ENCODE data around the gene CPHXL.

CPHXL gene

DNA sequence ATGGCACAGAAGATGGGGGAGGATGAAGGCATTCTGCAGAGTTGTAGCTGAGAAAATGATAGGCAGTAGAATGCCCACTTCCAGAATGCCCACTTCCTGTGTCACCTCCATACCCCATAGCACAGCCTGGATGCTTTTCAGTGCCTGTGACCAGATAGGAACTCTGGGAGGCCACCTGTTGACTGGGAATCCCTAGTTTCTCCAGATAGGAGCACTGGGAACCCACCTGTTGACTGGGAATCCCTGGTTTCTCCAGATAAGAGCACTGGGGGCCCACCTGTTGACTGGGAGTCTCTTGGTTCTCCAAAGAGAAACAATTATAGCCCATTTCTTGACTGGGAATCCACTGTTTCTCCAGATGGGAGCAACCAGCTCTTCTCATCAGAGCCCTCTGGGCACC lies 11.6 kb downstream of the CPHXL start:
- ATAC-seq, result no peak
- TF ChIP-seq, protein P1, sequence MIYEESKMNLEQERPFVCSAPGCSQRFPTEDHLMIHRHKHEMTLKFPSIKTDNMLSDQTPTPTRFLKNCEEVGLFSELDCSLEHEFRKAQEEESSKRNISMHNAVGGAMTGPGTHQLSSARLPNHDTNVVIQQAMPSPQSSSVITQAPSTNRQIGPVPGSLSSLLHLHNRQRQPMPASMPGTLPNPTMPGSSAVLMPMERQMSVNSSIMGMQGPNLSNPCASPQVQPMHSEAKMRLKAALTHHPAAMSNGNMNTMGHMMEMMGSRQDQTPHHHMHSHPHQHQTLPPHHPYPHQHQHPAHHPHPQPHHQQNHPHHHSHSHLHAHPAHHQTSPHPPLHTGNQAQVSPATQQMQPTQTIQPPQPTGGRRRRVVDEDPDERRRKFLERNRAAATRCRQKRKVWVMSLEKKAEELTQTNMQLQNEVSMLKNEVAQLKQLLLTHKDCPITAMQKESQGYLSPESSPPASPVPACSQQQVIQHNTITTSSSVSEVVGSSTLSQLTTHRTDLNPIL (CRISPR knock-in tag; IDR thresholded peaks at IDR 0.05; ENCODE audit: low read depth), result no peak
- no peak for TF ChIP-seq TOX (CRISPR knock-in tag; IDR thresholded peaks at IDR 0.05; ENCODE audit: borderline replicate concordance)
- TF ChIP-seq CSDC2 (CRISPR knock-in tag; IDR thresholded peaks at IDR 0.05), result no peak
- no peak for TF ChIP-seq ESRRG (CRISPR knock-in tag; IDR thresholded peaks at IDR 0.05)
- no peak for TF ChIP-seq PPARA (CRISPR knock-in tag; IDR thresholded peaks at IDR 0.05; ENCODE audit: borderline replicate concordance)
- no peak for TF ChIP-seq ARNTL (CRISPR knock-in tag; IDR thresholded peaks at IDR 0.05; ENCODE audit: borderline replicate concordance, low read depth)
- no peak for TF ChIP-seq ZFP30 (CRISPR knock-in tag; IDR thresholded peaks at IDR 0.05)
- TF ChIP-seq ZNF565 (CRISPR knock-in tag; conservative IDR thresholded peaks at IDR 0.05; ENCODE audit: low read depth), result no peak
- TF ChIP-seq ZNF8 (CRISPR knock-in tag; IDR thresholded peaks at IDR 0.05), result no peak
- TF ChIP-seq CSRNP3 (CRISPR knock-in tag; IDR thresholded peaks at IDR 0.05), result no peak
- TF ChIP-seq BACH2 (CRISPR knock-in tag; IDR thresholded peaks at IDR 0.05; ENCODE audit: borderline replicate concordance), result no peak
- TF ChIP-seq TSHZ2 (CRISPR knock-in tag; IDR thresholded peaks at IDR 0.05), result no peak
- TF ChIP-seq TCF4 (CRISPR knock-in tag; IDR thresholded peaks at IDR 0.05; ENCODE audit: borderline replicate concordance), result no peak
- no peak for TF ChIP-seq ZC3H10 (CRISPR knock-in tag; IDR thresholded peaks at IDR 0.05)
- TF ChIP-seq PATZ1 (CRISPR knock-in tag; IDR thresholded peaks at IDR 0.05; ENCODE audit: borderline replicate concordance), result no peak
- TF ChIP-seq OSR1 (CRISPR knock-in tag; IDR thresholded peaks at IDR 0.05), result no peak
- no peak for TF ChIP-seq ISL1 (CRISPR knock-in tag; IDR thresholded peaks at IDR 0.05)
- TF ChIP-seq ZFP3 (CRISPR knock-in tag; IDR thresholded peaks at IDR 0.05), result no peak

DNA sequence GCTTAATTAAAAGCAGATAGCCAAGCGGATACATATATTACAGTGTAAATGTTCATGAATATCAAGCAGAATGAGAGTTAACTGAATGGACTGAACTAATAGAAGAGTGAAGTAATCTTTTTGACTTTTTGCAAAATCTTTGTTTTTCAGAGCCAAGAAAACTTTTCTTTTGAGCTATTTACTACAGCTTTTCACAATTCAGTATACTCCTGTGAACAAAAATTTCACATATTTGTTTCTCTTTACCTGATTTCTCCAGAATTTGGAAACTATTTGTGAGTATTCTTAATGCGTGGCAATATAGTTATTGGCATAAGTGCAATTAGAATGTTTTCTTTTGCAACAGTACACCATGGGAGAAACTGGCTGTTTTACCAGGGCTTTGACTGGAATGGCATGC lies 15.9 kb downstream of the CPHXL start:
- ATAC-seq, result no peak
- TF ChIP-seq ISL1 (CRISPR knock-in tag; IDR thresholded peaks at IDR 0.05) (no peak), ARNTL (CRISPR knock-in tag; IDR thresholded peaks at IDR 0.05; ENCODE audit: borderline replicate concordance, low read depth) (no peak), RARB (CRISPR knock-in tag; IDR thresholded peaks at IDR 0.05) (no peak), TSHZ2 (CRISPR knock-in tag; IDR thresholded peaks at IDR 0.05) (no peak), PATZ1 (CRISPR knock-in tag; IDR thresholded peaks at IDR 0.05; ENCODE audit: borderline replicate concordance) (no peak), ZNF8 (CRISPR knock-in tag; IDR thresholded peaks at IDR 0.05) (no peak), SNAI2 (CRISPR knock-in tag; IDR thresholded peaks at IDR 0.05) (no peak), ZNF565 (CRISPR knock-in tag; conservative IDR thresholded peaks at IDR 0.05; ENCODE audit: low read depth) (no peak), BACH2 (CRISPR knock-in tag; IDR thresholded peaks at IDR 0.05; ENCODE audit: borderline replicate concordance) (no peak), OSR1 (CRISPR knock-in tag; IDR thresholded peaks at IDR 0.05) (no peak), ZFP30 (CRISPR knock-in tag; IDR thresholded peaks at IDR 0.05) (no peak)
- TF ChIP-seq, protein P1 (CRISPR knock-in tag; IDR thresholded peaks at IDR 0.05; ENCODE audit: low read depth), result no peak
